Activated CD4-positive, alpha-beta T cell treated with anti-CD3 and anti-CD28 coated beads for 36 hours (primary cell): Measurements from ENCODE around the gene NACAD. TPM values are rescaled to one million over a fixed set of nuclear protein-coding genes. Genes with fewer than 3 reads are reported as not detected.
"Not testable (repeated sequence)": the region's sequence is repeated elsewhere in the genome, so short reads cannot be mapped to it uniquely, and the experiment has no call there.

Experiments used
- ATAC-seq: fragments of 200-7000 bp; cut with Tn5 transposase; one replicate; pipeline ENCODE4 v1.10.0; 2021; ENCODE audit warnings: mild to moderate bottlenecking, moderate library complexity
- CTCF ChIA-PET: fragments of 350-600 bp; sonication (Branson Sonifier 250); formaldehyde crosslinking; loops from one replicate; lab custom pipeline; 2021; ENCODE audit warnings: antibody characterized with exemption; lab: Charles Lee
- POLR2A ChIA-PET: fragments of 350-600 bp; sonication (Branson Sonifier 250); formaldehyde crosslinking; loops from one replicate; lab custom pipeline; 2021; ENCODE audit warnings: antibody characterized with exemption, inconsistent platforms; lab: Charles Lee
- DNase-seq: peaks from one replicate; pipeline ENCODE4 v3.0.0-alpha.2; 2020
- H3K27ac Mint-ChIP-seq: one replicate; pipeline ENCODE4 v1.8.0; 2021; ENCODE audit warnings: mixed read lengths
- H3K27me3 Mint-ChIP-seq: one replicate; pipeline ENCODE4 v1.8.0; 2021; ENCODE audit warnings: mixed read lengths
- H3K36me3 Mint-ChIP-seq: one replicate; pipeline ENCODE4 v1.8.0; 2021; ENCODE audit warnings: low read depth, mixed read lengths
- H3K4me1 Mint-ChIP-seq: one replicate; pipeline ENCODE4 v1.8.0; 2021; ENCODE audit warnings: mixed read lengths
- H3K4me3 Mint-ChIP-seq: one replicate; pipeline ENCODE4 v1.8.0; 2021; ENCODE audit warnings: mild to moderate bottlenecking, moderate library complexity, mixed read lengths
- H3K9me3 Mint-ChIP-seq: one replicate; pipeline ENCODE4 v1.8.0; 2021; ENCODE audit warnings: low read depth, mixed read lengths
- intact Hi-C, 2 experiments: fragments of 100-400 bp; cut with DNase I in 1 of 2; cut with micrococcal nuclease in 1 of 2; formaldehyde crosslinking; loops; one replicate each; pipeline versions ENCODE4 v1.14.2 to v1.15.1; 2022 to 2024; cut with DNase I, micrococcal nuclease
- total RNA-seq, 2 experiments: library from RNA; stranded (reverse); gene quantifications; one replicate each; pipeline ENCODE4 v1.2.3, GENCODE V29; 2021

Gene NACAD
- total RNA-seq, 2 experiments from 2014 or later, result 0.14 to 0.21 TPM

DNA sequence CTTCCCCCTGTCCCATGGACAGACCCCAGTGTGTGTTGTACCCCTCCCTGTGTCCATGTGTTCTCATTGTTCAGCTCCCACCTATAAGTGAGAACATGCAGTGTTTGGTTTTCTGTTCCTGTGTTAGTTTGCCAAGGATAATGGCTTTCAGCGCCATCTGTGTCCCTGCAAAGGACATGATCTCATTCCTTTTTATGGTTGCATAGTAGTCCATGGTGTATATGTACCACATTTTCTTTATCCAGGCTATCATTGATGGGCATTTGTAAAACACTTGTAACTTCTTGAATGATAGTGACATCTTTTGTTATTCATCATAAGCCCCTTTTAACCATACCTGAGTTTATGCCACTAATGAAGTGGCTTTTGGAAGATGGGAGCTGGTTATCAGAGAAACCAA lies 25.5 kb upstream of the NACAD start:
- POLR2A ChIA-PET, H3K4me3 Mint-ChIP-seq, H3K27me3 Mint-ChIP-seq, H3K27ac Mint-ChIP-seq, ATAC-seq, H3K9me3 Mint-ChIP-seq, DNase-seq, intact Hi-C loops: not testable (repeated sequence)
- CTCF ChIA-PET, result interaction anchor here (0.8 to 6.9 kb wide), 4 partner anchors 11 to 257 kb away, joined by 3 to 37 read pairs (median 14); no protein-coding TSS in a partner anchor
- Mint-ChIP-seq H3K36me3 (peaks cover 19% of the 10 kb centered on the region), H3K4me1 (peaks cover 11% of the 10 kb centered on the region)

DNA sequence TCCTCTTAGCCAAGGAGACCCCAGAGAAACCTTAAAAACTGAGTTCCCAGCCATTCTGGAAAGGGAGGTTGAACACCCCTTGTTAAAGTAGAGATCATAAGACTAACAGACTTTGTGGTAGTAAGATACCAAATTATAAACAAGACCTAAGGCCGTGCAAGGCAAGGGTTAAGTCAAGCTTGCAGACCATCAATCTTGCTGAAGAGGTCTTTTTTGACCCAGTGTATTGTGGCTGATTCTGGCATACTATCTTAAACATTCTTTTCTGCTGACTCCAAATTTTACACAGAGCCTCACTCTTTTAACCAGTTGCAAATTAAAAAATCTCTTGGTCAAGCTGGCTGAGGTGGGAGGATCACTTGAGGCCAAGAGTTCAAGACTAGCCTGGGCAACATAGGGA lies 23.9 kb upstream of the NACAD start:
- H3K9me3 Mint-ChIP-seq, result no peaks in the 10 kb centered on the region
- ATAC-seq, result no peak
- no peak for DNase-seq
- intact Hi-C loops, result no loop called here
- H3K4me1 Mint-ChIP-seq, result peaks cover 25% of the 10 kb centered on the region
- H3K36me3 Mint-ChIP-seq, result peaks cover 34% of the 10 kb centered on the region
- ChIA-PET CTCF (interaction anchor here (1.4 to 6.9 kb wide), 3 partner anchors 11 to 139 kb away, joined by 3 to 37 read pairs (median 22); no protein-coding TSS in a partner anchor), POLR2A (interaction anchor here (1.2 to 1.5 kb wide), 2 partner anchors 26 to 132 kb away, joined by 3 to 7 read pairs; no protein-coding TSS in a partner anchor)
- H3K27ac Mint-ChIP-seq, result peak overlapping the region; percentile 96
- peaks cover 2% of the 10 kb centered on the region for H3K27me3 Mint-ChIP-seq
- peak overlapping the region; percentile 94 for H3K4me3 Mint-ChIP-seq

DNA sequence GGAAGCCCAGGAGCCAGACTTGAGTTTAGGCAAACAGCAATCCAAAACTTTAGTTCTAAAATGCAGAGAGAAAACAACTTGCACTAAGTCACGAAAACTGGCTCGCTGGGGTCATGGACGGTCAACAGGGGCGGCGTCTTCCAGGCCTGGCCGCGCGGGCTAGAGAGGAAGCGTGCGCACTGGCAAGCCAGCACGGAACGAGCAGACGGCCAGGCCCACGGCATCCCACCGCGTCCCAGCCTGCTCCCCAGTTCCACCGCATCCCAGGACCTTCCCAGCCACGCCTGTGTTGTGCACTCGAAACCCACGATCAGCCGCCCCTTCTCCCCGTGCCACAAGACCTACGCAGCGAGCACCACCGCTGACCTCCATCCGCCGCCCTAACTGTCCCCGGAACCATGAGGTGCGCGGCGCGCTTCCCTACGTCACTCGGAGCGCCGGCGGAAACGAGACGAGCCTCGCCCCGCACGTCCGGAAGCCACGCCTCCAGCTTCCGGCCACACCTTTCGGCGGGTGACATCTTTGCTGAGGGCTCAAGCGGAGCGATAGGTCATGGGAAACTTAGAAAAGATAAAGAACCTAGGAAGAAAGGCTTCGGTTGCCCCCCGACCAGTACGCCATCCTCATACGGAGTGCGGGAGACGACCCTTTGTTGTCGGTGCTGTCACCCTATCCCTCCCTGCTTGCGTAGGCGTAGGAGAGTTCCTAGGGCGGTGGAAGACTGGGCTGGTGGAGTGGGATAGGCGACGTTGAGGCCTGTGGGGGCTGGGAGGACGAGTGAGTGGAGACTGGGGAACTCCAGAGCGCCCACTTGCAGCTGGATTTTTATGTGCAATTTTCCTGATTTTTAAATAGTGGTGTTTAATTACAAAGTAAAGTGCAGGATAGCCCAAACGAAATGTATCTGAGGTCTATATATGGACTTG lies 22.8 kb upstream of the NACAD start, which contains the start of gene TBRG4:
Gene TBRG4, minus strand, starts transcription at position 400 of the 926 bp plus-strand sequence. CDS start 2,460 bp downstream, outside the sequence.
- peak; percentile 95 for ATAC-seq
- peak within 1 kb of the TSS; percentile 94 for H3K4me3 Mint-ChIP-seq
- DNase-seq, result peak; percentile 97
- peak within 1 kb of the TSS; percentile 96 for H3K27ac Mint-ChIP-seq
- ChIA-PET CTCF (interaction anchor here (0.6 to 6.9 kb wide), 13 partner anchors 9 to 522 kb away, joined by 3 to 37 read pairs (median 3); no protein-coding TSS in a partner anchor), POLR2A (interaction anchor here (0.9 to 1.7 kb wide), 5 partner anchors 24 to 263 kb away, joined by 3 to 12 read pairs (median 7); partner anchors contain the start of gene H2AZ2)
- peaks cover 2% of the 10 kb centered on the region for H3K27me3 Mint-ChIP-seq
- intact Hi-C loops, result loop anchor here (1.0 to 2.0 kb wide), 16 partner anchors 25 to 658 kb away; partner anchors contain the start of genes H2AZ2 (in 2 of the 2), OGDH (in 2 of the 2), CCM2 (in 1 of the 2) and DDX56 (in 1 of the 2)
- peaks cover 35% of the 10 kb centered on the region for H3K4me1 Mint-ChIP-seq
- H3K36me3 Mint-ChIP-seq, result peaks cover 41% of the 10 kb centered on the region
- no peaks in the 10 kb centered on the region for H3K9me3 Mint-ChIP-seq

DNA sequence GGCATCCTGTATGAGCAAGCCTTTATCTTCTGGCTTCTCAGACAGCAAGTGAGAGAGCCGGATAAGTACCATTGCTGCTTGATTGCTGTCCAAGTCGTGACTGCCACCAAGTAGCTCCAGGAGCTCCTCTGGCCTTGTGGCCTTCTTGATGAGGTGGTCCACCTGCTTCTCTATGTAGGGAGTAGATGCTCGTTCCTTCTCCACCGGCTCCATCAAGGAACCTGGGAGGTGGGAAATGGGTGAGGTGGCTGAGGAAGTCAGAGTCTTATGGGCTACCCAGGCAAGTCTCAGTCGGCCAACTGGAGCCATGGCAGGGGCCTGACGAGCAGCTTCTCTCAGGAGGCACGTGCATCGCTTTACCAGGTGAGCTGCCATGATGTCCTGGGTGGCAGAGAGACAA lies 20.1 kb upstream of the NACAD start:
- ChIA-PET POLR2A (no interaction called here), CTCF (interaction anchor here (0.8 kb wide), 1 partner anchor 52 kb away, joined by 3 read pairs; no protein-coding TSS in a partner anchor)
- DNase-seq (no peak), ATAC-seq (no peak)
- peak overlapping the region; percentile 82 for H3K27ac Mint-ChIP-seq
- peaks cover 57% of the 10 kb centered on the region for H3K36me3 Mint-ChIP-seq
- H3K9me3 Mint-ChIP-seq, result no peaks in the 10 kb centered on the region
- no peaks in the 10 kb centered on the region for H3K27me3 Mint-ChIP-seq
- peak overlapping the region; percentile 94 for H3K4me3 Mint-ChIP-seq
- intact Hi-C loops, result no loop called here
- H3K4me1 Mint-ChIP-seq, result peaks cover 41% of the 10 kb centered on the region

DNA sequence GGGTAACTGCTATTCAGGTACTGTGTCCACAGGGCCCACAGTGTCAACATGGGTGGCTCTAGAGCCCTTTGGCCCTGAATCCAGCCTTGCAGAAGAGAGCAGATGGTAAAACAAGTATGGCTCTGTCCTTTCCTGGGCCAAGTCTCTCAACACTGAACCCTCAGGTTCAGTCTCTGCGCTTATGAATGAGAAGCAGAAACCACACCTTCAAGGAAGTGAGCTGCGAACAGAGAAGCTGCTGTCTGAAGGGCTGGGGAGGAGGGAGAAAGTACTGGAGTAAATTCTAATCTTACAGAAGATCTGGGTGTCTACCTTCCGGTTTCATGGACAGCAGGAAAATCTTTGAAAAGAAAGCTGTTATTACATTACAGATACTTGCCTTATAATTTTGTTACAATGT lies 18.6 kb upstream of the NACAD start:
- POLR2A ChIA-PET, result no interaction called here
- DNase-seq (no peak), ATAC-seq (no peak)
- H3K4me1 Mint-ChIP-seq, result peaks cover 38% of the 10 kb centered on the region
- CTCF ChIA-PET, result no interaction called here
- no peaks in the 10 kb centered on the region for H3K27me3 Mint-ChIP-seq
- H3K27ac Mint-ChIP-seq, result peak overlapping the region; percentile 71
- H3K4me3 Mint-ChIP-seq, result peak overlapping the region; percentile 94
- peaks cover 66% of the 10 kb centered on the region for H3K36me3 Mint-ChIP-seq
- no peaks in the 10 kb centered on the region for H3K9me3 Mint-ChIP-seq
- intact Hi-C loops, result no loop called here

DNA sequence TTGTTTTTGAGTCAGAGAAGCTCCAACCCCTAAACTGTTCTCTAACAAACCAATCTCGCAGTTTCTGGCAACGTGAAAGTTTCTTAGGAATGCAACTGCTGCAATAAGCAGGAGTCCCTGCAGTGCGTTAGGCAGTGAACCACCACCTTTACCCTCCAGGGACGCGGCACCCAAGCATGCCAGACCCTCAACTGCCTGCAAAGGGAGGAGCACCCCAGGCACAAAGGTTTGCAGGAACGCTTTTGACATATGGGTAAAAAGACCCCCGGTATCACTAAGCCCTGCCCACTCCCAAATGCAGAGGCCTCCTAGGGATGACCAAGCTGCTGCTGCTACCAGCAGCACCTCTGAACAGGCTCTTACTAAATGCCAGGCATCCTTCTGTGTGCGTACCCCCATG lies 18.1 kb upstream of the NACAD start:
- Mint-ChIP-seq H3K36me3 (peaks cover 72% of the 10 kb centered on the region), H3K27ac (no peak overlapping the region), H3K27me3 (no peaks in the 10 kb centered on the region), H3K4me1 (peaks cover 38% of the 10 kb centered on the region), H3K4me3 (no peak overlapping the region), H3K9me3 (no peaks in the 10 kb centered on the region)
- CTCF ChIA-PET, result interaction anchor here (0.6 kb wide), 1 partner anchor 129 kb away, joined by 3 read pairs; no protein-coding TSS in a partner anchor
- intact Hi-C loops, result no loop called here
- no peak for DNase-seq
- ATAC-seq, result no peak
- POLR2A ChIA-PET, result no interaction called here

DNA sequence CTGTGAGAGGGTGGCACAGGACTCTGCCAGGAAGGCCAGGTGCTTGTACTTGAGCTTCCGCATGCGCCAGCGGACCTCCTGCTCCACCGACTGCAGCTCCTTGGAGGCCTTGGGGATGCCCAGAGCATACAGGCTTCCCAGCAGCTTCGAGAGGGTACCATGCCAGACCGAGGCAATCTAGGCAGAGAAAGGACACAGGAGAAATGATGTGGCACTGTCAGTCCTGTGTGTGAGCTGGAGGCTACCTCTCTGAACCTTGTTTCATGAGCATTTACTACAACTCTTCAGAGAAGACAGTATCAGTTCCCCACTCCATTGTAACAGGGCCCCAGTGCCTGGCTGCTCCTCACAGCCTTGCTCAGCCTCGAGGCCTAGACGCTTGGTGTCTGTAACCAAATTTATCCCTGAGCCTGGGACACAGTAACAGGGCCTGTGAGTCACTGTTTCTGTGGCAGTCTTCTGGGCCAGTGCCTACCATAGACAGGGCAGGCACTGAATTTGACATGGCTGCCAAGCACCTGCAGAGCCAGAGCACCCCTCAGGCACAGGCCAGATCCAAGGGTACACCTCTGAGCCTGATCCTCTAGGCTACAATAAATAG lies 16.9 kb upstream of the NACAD start:
- no peaks in the 10 kb centered on the region for H3K27me3 Mint-ChIP-seq
- peak; percentile 18 for ATAC-seq
- H3K4me3 Mint-ChIP-seq, result no peak overlapping the region
- intact Hi-C loops, result no loop called here
- no peaks in the 10 kb centered on the region for H3K9me3 Mint-ChIP-seq
- H3K27ac Mint-ChIP-seq, result no peak overlapping the region
- peaks cover 72% of the 10 kb centered on the region for H3K36me3 Mint-ChIP-seq
- DNase-seq, result no peak
- peaks cover 38% of the 10 kb centered on the region for H3K4me1 Mint-ChIP-seq
- POLR2A ChIA-PET, result interaction anchor here (0.6 to 0.9 kb wide), 2 partner anchors 82 to 257 kb away, joined by 3 to 4 read pairs; partner anchors contain the start of gene H2AZ2
- CTCF ChIA-PET, result interaction anchor here (0.6 to 1.0 kb wide), 2 partner anchors 13 to 540 kb away, joined by 3 read pairs; no protein-coding TSS in a partner anchor

DNA sequence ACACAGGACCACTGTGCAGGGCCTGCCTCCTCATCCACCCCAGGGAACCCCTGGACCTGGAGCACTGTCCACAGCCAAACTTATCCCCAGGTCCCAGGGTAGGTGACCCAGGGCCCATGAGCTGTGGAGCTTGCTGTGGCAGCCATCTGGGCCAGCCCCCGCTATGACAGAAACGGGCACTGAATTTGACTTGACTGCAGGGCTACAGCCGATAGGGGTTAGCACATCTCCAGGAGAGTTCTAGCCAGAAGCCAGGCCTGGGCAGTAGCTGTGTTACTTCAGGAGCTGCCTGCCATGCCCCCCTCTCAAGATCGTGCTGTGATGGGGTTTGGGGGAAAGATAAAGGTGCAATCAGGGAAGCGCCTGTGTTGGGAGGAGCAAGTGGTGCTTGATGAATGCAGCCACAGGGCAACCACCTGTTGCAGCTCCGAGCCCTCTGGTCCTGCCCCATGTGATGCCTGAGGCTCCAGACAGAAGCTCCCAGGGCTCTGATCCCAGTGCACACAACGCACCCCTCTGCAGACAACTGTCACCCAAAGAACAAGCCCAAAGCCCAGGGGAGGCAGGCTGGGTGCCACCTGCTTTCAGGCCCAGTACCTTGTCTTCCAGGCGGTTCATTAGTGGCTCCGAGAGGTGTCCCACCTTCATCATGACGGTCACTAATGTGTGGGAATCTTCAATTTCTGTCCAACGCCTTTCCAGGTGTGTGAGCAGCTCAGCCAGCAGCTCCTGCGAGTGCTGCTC lies 16.2 kb upstream of the NACAD start:
- Mint-ChIP-seq H3K4me3 (no peak overlapping the region), H3K9me3 (no peaks in the 10 kb centered on the region), H3K27me3 (no peaks in the 10 kb centered on the region), H3K27ac (no peak overlapping the region), H3K4me1 (peaks cover 33% of the 10 kb centered on the region), H3K36me3 (peaks cover 71% of the 10 kb centered on the region)
- DNase-seq (no peak), ATAC-seq (no peak)
- intact Hi-C loops, result no loop called here
- CTCF ChIA-PET, result interaction anchor here (0.6 to 1.0 kb wide), 4 partner anchors 12 to 539 kb away, joined by 3 to 4 read pairs (median 4); partner anchors contain the start of gene MYO1G
- POLR2A ChIA-PET, result interaction anchor here (0.6 to 0.9 kb wide), 2 partner anchors 82 to 257 kb away, joined by 3 to 4 read pairs; partner anchors contain the start of gene H2AZ2

DNA sequence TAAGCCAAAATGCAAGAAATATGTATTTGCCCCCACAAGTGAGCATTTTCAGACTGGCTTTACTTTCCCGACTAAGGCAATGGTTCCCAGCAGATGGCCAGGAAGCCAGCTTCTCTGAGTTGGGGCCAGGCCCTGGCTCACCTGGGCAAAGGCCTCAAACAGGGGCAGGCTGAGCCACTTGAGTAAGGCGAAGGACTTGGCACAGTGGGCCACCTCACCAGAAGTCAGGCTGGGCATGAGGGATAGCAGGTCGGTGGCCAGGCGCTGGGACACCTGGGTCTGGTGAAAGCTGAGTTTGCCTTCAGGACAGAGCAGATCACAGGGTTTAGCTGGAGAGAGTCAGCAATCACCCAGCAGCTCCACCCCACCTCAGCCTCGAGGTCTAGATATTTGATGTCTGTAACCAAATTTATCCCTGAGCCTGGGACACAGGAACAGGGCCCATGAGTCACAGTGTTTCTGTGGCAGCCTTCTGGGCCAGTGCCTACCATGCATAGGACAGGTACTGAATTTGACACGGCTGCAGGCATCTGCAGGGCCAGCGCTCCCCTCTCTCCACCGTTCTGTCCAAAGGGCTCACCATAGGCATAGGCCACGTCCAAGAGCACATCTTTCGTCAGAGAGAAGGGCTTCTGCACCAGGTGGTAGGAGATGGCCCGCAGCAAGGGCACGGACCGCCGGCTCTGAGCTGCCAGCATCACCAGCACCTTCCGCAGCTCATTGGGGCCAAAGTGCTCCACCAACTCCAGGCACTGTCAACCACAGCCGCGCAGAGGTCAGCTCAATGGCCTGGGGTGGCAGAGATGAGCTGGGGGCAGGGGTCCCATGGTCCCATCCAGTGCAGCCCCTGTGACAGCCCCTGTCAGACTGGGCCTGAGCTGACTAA lies 15.4 kb upstream of the NACAD start:
- peaks cover 30% of the 10 kb centered on the region for H3K4me1 Mint-ChIP-seq
- ChIA-PET POLR2A (interaction anchor here (0.5 kb wide), 1 partner anchor 27 kb away, joined by 3 read pairs; no protein-coding TSS in a partner anchor), CTCF (interaction anchor here (1.0 kb wide), 1 partner anchor 12 kb away, joined by 3 read pairs; no protein-coding TSS in a partner anchor)
- intact Hi-C loops, result no loop called here
- ATAC-seq, result no peak
- no peak overlapping the region for H3K27ac Mint-ChIP-seq
- H3K36me3 Mint-ChIP-seq, result peaks cover 70% of the 10 kb centered on the region
- no peaks in the 10 kb centered on the region for H3K9me3 Mint-ChIP-seq
- no peaks in the 10 kb centered on the region for H3K27me3 Mint-ChIP-seq
- DNase-seq, result no peak
- H3K4me3 Mint-ChIP-seq, result no peak overlapping the region
